ENCODE data around the gene KRTAP10-2.

KRTAP10-2 gene

GRCh38 chr21:44524414-44525371 lies 26.6 kb downstream of the KRTAP10-2 start:
- no peak for DNase-seq

- no peak for DNase-seq
Measured at GRCh38 chr21:44523567-44524413, 27.5 kb downstream of the KRTAP10-2 start.

- no peak for DNase-seq
Measured at GRCh38 chr21:44522753-44523204, 28.5 kb downstream of the KRTAP10-2 start.

GRCh38 chr21:44521928-44522752 lies 29.2 kb downstream of the KRTAP10-2 start:
- DNase-seq, result no peak

- no peak for DNase-seq
Measured at GRCh38 chr21:44521301-44521927, 29.9 kb downstream of the KRTAP10-2 start.

GRCh38 chr21:44520326-44521300 lies 30.7 kb downstream of the KRTAP10-2 start:
- no peak for DNase-seq

- DNase-seq, result no peak
Measured at GRCh38 chr21:44519346-44520325, 31.7 kb downstream of the KRTAP10-2 start.

- DNase-seq, result no peak
Measured at GRCh38 chr21:44518686-44519085, 32.6 kb downstream of the KRTAP10-2 start.

- DNase-seq, result peak; percentile 9
Measured at GRCh38 chr21:44517175-44517899, 34.0 kb downstream of the KRTAP10-2 start.

GRCh38 chr21:44516828-44517174 lies 34.5 kb downstream of the KRTAP10-2 start:
- no peak for DNase-seq

GRCh38 chr21:44516342-44516741 lies 35.0 kb downstream of the KRTAP10-2 start:
- DNase-seq, result no peak

- DNase-seq, result no peak
Measured at GRCh38 chr21:44515359-44516165, 35.7 kb downstream of the KRTAP10-2 start.

GRCh38 chr21:44514746-44515358 lies 36.5 kb downstream of the KRTAP10-2 start:
- no peak for DNase-seq

- DNase-seq, result no peak
Measured at GRCh38 chr21:44514218-44514520, 37.1 kb downstream of the KRTAP10-2 start.

- no peak for DNase-seq
Measured at GRCh38 chr21:44513389-44514217, 37.7 kb downstream of the KRTAP10-2 start.

Measured in fibroblast of skin of scalp (primary cell).